Caco-2 (cell line): ENCODE results near the gene ATP9A. TPM values are rescaled to one million over a fixed set of nuclear protein-coding genes. Genes with fewer than 3 reads are reported as not detected.

Experiments
- BruUV-seq: library from RNA; stranded (reverse); fragments of 400-500 nt; replicated peaks from 2 replicates; lab custom pipeline; 2021; lab: Mats Ljungman, UMichigan
- CTCF ChIA-PET: fragments of 300-600 bp; sonication (Branson Sonifier 250); formaldehyde crosslinking; loops from one replicate; lab custom pipeline; 2022; ENCODE audit warnings: antibody characterized with exemption; lab: Charles Lee
- POLR2A ChIA-PET: fragments of 300-600 bp; sonication (Branson Sonifier 250); formaldehyde crosslinking; loops from one replicate; lab custom pipeline; 2022; ENCODE audit warnings: antibody characterized with exemption; lab: Charles Lee
- DNase-seq, 2 experiments: peaks; one replicate each; pipeline versions ENCODE4 v3.0.0 to v3.0.0-alpha.2; 2020 to 2022
- H3K27me3 ChIP-seq: replicated peaks from 2 replicates; pipeline ENCODE4 v1.6.0; 2011; ENCODE audit warnings: low read length; ENCODE audit not compliant: control insufficient read depth, insufficient read depth
- H3K36me3 ChIP-seq: 2 replicates; pipeline ENCODE4 v1.5.1; 2011; ENCODE audit warnings: low read length; ENCODE audit not compliant: control insufficient read depth, insufficient read depth
- H3K4me1 ChIP-seq: fragments of 250-450 bp; sonication (Bioruptor Pico); 2 replicates; pipeline ENCODE4 v1.5.1; 2020; ENCODE audit warnings: mild to moderate bottlenecking
- H3K4me3 ChIP-seq: 2 replicates; pipeline ENCODE4 v1.5.1; 2011; ENCODE audit warnings: low read depth, mild to moderate bottlenecking, control low read depth, low read length
- H3K9me3 ChIP-seq: fragments of 250-450 bp; sonication (Bioruptor Pico); 2 replicates; pipeline ENCODE4 v1.5.1; 2020; ENCODE audit warnings: mild to moderate bottlenecking, moderate library complexity
- H3K27ac Mint-ChIP-seq: one replicate; pipeline ENCODE4 v1.8.0; 2022; ENCODE audit warnings: mixed read lengths; ENCODE audit not compliant: unreplicated experiment
- H3K27me3 Mint-ChIP-seq: one replicate; pipeline ENCODE4 v1.8.0; 2022; ENCODE audit warnings: mixed read lengths; ENCODE audit not compliant: insufficient read depth, unreplicated experiment
- H3K36me3 Mint-ChIP-seq: one replicate; pipeline ENCODE4 v1.8.0; 2022; ENCODE audit warnings: mild to moderate bottlenecking, mixed read lengths; ENCODE audit not compliant: insufficient read depth, unreplicated experiment
- H3K4me1 Mint-ChIP-seq: one replicate; pipeline ENCODE4 v1.8.0; 2022; ENCODE audit warnings: low read depth, mixed read lengths; ENCODE audit not compliant: unreplicated experiment
- H3K4me3 Mint-ChIP-seq: one replicate; pipeline ENCODE4 v1.8.0; 2022; ENCODE audit warnings: mild to moderate bottlenecking, moderate library complexity, mixed read lengths; ENCODE audit not compliant: unreplicated experiment
- H3K9me3 Mint-ChIP-seq: one replicate; pipeline ENCODE4 v1.8.0; 2022; ENCODE audit warnings: mixed read lengths; ENCODE audit not compliant: unreplicated experiment
- intact Hi-C: fragments of 100-400 bp; cut with micrococcal nuclease; formaldehyde crosslinking; loops from one replicate; pipeline ENCODE4 v1.10.0; 2022; ENCODE audit not compliant: unreplicated experiment
- total RNA-seq: library from RNA; stranded (reverse); gene quantifications from 2 replicates; pipeline ENCODE4 v1.2.3, GENCODE V29; 2022
- TF ChIP-seq, protein P1 (sequence below), 2 experiments: fragments of 200-600 bp in 1 of 2; IDR thresholded peaks; 1 replicate in 1 of 2; 2 replicates in 1 of 2; pipeline versions ENCODE4 v1.5.1 to v1.8.0; 2011 to 2022; ENCODE audit warnings: antibody characterized with exemption in 1 of 2, control low read depth in 1 of 2, inconsistent platforms in 1 of 2, low read depth in 1 of 2, low read length in 1 of 2, mild to moderate bottlenecking in 1 of 2, moderate library complexity in 1 of 2; ENCODE audit not compliant: insufficient read depth in 1 of 2, severe bottlenecking in 1 of 2, unreplicated experiment in 1 of 2

The ATP9A gene
- total RNA-seq, 1 experiment from 2014 or later, result 102 TPM

DNA sequence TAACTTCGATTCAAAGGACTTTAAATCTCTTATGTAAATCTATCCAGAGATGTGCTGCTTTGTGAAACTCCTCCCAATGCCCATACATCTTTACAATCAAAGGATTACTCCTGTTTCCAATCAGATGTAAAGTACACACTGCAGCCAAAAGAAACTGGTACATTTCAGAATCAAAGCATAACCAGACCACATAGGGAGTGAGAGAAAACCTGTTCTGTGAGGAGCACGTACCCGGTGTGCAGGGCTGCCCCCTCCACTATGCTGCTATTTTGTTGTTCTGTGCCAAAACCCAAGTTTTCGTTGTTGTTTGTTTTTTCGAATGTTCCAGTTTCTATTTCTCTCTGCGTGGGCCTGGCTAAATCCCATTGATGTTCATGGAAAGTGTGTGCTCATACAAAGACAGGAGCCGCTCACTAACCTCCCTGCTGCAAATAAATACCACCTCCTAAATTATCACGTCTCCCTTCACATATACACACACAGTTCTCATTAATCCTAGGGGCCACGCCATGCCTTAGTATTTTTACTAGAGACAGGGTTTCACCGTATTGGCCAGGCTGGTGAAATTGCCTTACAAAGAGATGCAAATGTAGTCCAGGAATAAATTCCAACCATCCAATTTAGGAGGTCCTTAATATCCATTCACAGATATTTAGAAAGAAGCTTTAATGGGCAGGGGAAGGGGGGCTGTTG, 52.9 kb downstream of the ATP9A start:
- Histone ChIP-seq H3K9me3 (no peaks in the 10 kb centered on the region), H3K36me3 (no peaks in the 10 kb centered on the region), H3K27me3 (no peaks in the 10 kb centered on the region), H3K4me1 (peaks cover 8% of the 10 kb centered on the region), H3K4me3 (no peak overlapping the region)
- ChIA-PET POLR2A (no interaction called here), CTCF (interaction anchor here (0.5 to 0.8 kb wide), 2 partner anchors 9 to 82 kb away, joined by 3 to 5 read pairs; no protein-coding TSS in a partner anchor)
- no peaks in the 10 kb centered on the region for H3K9me3 Mint-ChIP-seq
- TF ChIP-seq, protein P1, sequence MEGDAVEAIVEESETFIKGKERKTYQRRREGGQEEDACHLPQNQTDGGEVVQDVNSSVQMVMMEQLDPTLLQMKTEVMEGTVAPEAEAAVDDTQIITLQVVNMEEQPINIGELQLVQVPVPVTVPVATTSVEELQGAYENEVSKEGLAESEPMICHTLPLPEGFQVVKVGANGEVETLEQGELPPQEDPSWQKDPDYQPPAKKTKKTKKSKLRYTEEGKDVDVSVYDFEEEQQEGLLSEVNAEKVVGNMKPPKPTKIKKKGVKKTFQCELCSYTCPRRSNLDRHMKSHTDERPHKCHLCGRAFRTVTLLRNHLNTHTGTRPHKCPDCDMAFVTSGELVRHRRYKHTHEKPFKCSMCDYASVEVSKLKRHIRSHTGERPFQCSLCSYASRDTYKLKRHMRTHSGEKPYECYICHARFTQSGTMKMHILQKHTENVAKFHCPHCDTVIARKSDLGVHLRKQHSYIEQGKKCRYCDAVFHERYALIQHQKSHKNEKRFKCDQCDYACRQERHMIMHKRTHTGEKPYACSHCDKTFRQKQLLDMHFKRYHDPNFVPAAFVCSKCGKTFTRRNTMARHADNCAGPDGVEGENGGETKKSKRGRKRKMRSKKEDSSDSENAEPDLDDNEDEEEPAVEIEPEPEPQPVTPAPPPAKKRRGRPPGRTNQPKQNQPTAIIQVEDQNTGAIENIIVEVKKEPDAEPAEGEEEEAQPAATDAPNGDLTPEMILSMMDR (IDR thresholded peaks at IDR 0.05; ENCODE audit: insufficient read depth in 1 of 2, low read depth in 1 of 2, low read length in 1 of 2, severe bottlenecking in 1 of 2, unreplicated experiment in 1 of 2), result no peak
- no TSS peak for BruUV-seq
- H3K4me1 Mint-ChIP-seq, result peaks cover 15% of the 10 kb centered on the region
- intact Hi-C loops, result no loop called here
- no peaks in the 10 kb centered on the region for H3K27me3 Mint-ChIP-seq
- DNase-seq, result no peak
- peaks cover 41% of the 10 kb centered on the region for H3K36me3 Mint-ChIP-seq
- H3K27ac Mint-ChIP-seq, result no peak overlapping the region
- no peak overlapping the region for H3K4me3 Mint-ChIP-seq

DNA sequence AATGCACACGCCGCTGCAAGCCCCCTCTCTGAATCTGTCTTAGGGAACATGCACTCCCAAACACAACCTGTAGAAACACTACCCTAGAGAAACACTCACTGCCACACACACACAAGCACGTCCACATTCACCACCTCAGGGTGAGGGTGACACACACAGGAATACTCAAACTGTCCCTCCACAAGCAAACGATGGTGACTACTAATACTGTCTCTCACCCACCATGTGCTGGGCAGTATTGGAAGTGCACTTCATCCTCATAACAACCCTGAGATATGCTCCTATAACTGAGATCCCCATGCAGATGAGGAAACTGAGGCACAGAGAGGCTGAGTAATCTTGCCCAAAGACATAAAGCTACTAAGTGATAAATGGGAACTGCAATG, 55.0 kb downstream of the ATP9A start:
- BruUV-seq, result no TSS peak
- H3K9me3 Mint-ChIP-seq, result no peaks in the 10 kb centered on the region
- H3K4me3 Mint-ChIP-seq, result no peak overlapping the region
- H3K36me3 Mint-ChIP-seq, result peaks cover 41% of the 10 kb centered on the region
- Histone ChIP-seq H3K9me3 (no peaks in the 10 kb centered on the region), H3K4me1 (peaks cover 8% of the 10 kb centered on the region), H3K36me3 (peaks cover 1% of the 10 kb centered on the region; the same call in 1 of the 2 replicates), H3K27me3 (no peaks in the 10 kb centered on the region), H3K4me3 (no peak overlapping the region)
- TF ChIP-seq, protein P1 (IDR thresholded peaks at IDR 0.05; ENCODE audit: insufficient read depth in 1 of 2, low read depth in 1 of 2, low read length in 1 of 2, severe bottlenecking in 1 of 2, unreplicated experiment in 1 of 2), result no peak
- DNase-seq, result no peak
- ChIA-PET POLR2A (no interaction called here), CTCF (no interaction called here)
- intact Hi-C loops, result no loop called here
- H3K4me1 Mint-ChIP-seq, result peaks cover 15% of the 10 kb centered on the region
- H3K27ac Mint-ChIP-seq, result no peak overlapping the region
- H3K27me3 Mint-ChIP-seq, result no peaks in the 10 kb centered on the region

DNA sequence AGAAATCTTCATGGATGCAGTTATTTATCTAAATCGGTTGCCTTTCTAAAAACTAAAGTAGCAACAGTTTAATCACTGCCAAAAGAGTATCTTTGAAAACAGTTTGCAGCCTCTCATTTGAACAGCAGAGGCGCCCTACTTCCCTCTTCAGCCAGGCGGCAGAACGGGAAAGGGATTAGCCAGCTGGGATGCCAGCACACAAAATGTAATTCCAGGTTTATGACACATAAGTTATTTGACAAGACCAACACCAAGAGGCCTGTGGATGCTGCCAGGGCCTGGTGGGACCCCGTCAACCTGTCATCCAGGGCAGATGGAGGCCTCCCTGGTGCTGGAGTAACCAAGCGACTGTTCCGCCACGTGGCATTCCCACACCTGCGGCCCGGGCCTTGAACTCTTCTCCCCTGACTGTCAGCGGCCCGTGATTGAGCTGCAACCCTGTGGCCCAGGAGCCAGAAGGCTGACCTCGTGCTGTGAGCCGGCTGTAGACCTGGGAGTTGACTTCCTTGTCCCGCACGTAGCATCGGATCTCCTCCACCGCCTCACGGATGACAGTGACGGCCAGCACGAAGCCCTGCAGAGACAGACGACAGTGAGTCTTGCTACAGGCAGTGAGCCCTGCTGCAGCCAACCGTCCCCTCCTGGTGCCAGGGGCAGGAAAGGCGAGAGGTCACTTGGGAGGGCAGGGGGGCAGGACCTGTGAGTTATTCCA, 55.5 kb downstream of the ATP9A start:
- no peaks in the 10 kb centered on the region for H3K27me3 ChIP-seq
- H3K9me3 ChIP-seq, result no peaks in the 10 kb centered on the region
- peak in 1 of 2 experiments; percentile 47 for DNase-seq
- peaks cover 8% of the 10 kb centered on the region for H3K4me1 ChIP-seq
- Mint-ChIP-seq H3K9me3 (no peaks in the 10 kb centered on the region), H3K27me3 (no peaks in the 10 kb centered on the region), H3K4me1 (peaks cover 15% of the 10 kb centered on the region), H3K27ac (no peak overlapping the region), H3K36me3 (peaks cover 42% of the 10 kb centered on the region), H3K4me3 (no peak overlapping the region)
- peaks cover 1% of the 10 kb centered on the region for H3K36me3 ChIP-seq
- intact Hi-C loops, result no loop called here
- no peak overlapping the region for H3K4me3 ChIP-seq
- BruUV-seq, result no TSS peak
- TF ChIP-seq, protein P1 (IDR thresholded peaks at IDR 0.05; ENCODE audit: insufficient read depth in 1 of 2, low read depth in 1 of 2, low read length in 1 of 2, severe bottlenecking in 1 of 2, unreplicated experiment in 1 of 2), result peak; percentile 42 to 49
- ChIA-PET POLR2A (no interaction called here), CTCF (interaction anchor here (0.9 to 1.5 kb wide), 2 partner anchors 11 to 88 kb away, joined by 3 to 5 read pairs; no protein-coding TSS in a partner anchor)
